ENCODE results near the gene VWA3A.
"Not testable (repeated sequence)": the region's sequence is repeated elsewhere in the genome, so short reads cannot be mapped to it uniquely, and the experiment has no call there.

The VWA3A gene

DNA sequence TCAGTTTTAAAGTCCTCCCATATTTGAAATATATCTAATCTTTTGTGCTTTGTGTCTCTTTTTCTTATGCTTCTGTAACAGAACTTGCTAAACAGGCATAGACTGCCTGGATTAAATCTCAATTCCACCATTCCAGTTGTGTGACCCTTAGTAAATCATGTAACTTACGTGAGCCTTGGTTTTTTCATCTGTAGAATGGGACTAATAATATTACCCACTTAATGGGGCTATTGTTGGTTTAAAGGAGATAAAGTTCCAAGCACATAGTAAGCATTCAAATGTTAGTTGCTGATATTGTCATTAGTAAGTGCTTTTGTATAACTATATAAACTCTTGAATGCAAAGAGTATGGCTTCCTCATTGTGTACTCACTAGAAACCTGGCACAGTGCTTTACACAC is 5.9 kb upstream of the VWA3A start:
- no peak for DNase-seq (ENCODE audit: low read depth)

- no peak for DNase-seq (ENCODE audit: low read depth)
Measured at GRCh38 chr16:22088642-22089041, 3.7 kb upstream of the VWA3A start.

DNA sequence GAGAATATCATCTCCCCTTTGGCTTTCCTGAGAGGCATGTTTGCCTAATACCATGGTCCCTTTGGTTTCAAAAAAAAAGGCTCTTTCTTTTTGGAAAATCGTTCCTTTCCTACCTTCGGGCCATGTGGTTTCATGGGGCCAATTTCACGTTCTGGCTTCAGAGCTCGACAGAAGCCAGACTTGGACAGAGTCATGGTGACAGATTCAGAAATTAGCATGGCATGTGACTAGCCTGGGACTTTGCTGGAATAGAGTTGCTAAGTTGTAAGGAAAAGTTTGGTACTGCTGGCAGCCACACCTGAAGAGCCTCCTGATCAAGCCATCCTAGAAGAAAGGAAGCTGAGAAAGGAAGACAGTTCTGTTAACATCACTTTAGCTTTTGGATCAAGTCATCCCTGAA is 2.4 kb upstream of the VWA3A start:
- no peak for DNase-seq (ENCODE audit: low read depth)

DNA sequence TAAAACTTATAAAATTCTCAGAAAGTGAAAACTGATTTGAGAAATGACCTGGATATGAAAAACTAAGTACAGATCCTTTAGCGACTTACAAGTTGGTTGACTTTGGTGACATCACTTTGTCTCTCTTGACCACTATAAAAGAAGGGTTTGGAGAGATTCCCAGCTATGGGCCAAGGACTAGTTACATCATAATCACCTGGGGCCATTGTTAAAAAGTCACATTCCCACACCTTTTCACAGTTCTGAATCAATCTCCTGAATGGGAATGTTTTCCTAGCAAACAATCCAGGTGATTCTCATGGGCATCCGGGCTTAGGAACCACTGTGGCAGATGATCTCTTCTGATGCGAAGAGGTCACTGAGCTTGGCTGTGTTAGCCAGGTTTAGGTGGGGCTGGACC is 620 bp upstream of the VWA3A start:
- no peak for DNase-seq (ENCODE audit: low read depth)

DNA sequence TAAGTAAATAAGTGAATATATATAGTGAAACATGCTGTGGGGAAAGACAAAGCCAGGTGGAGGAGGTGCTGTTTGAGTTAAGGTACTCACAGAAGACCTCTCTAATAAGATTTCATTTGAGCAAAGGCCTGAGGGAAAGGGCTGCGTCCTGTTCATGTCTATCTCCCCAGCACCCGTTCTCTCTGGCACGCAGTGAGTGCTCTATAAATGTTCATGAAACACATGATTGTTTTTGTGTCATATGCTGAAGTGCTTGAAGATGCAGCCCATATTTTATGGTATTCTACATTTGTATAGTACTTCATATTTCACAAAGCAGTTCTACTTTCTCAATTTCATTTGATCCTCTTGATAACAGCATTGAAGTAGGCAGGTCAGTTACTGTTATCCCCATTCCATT is 990 bp downstream of the VWA3A start:
- no peak for DNase-seq (ENCODE audit: low read depth)

- no peak for DNase-seq (ENCODE audit: low read depth)
Measured at GRCh38 chr16:22093996-22094395, 1.7 kb downstream of the VWA3A start.

GRCh38 chr16:22098405-22099255 is 6.3 kb downstream of the VWA3A start:
- no peak for DNase-seq (ENCODE audit: low read depth)

GRCh38 chr16:22099256-22099975 is 7.1 kb downstream of the VWA3A start:
- no peak for DNase-seq (ENCODE audit: low read depth)

- no peak for DNase-seq (ENCODE audit: low read depth)
Measured at GRCh38 chr16:22103441-22103840, 11.1 kb downstream of the VWA3A start.

DNA sequence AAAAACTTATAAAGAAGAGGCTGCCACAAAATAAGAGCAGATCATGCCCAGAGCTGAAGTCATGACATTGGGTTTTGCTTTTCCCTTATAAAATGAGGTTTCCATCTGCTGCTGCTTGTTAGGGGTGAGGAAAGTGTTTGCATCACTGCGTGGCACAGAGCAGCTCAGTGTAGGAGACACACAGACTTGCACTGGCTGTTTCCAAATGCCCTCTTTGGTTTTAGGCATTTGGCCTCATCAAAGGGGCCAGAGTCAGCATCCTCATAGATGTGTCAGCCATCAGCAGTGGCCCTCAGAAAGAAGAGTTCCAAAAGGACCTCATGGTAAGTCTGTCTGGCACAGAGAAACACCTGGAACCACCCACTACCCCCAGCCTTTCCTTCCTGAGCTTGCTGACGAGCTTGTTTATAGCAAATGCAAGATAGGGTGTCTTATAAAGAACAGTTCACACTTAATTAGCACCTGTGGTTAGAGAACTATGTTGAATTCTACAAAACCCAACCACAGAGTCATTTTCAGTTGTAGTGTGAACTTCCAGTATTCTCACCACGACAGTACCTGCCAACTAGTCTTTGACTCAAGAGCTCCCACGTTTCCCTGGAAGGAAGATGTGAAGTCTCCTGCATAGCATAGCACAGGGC is 17.0 kb downstream of the VWA3A start:
- no peak for DNase-seq (ENCODE audit: low read depth)

GRCh38 chr16:22111629-22112028 is 19.3 kb downstream of the VWA3A start:
- DNase-seq (ENCODE audit: low read depth): not testable (repeated sequence)

DNA sequence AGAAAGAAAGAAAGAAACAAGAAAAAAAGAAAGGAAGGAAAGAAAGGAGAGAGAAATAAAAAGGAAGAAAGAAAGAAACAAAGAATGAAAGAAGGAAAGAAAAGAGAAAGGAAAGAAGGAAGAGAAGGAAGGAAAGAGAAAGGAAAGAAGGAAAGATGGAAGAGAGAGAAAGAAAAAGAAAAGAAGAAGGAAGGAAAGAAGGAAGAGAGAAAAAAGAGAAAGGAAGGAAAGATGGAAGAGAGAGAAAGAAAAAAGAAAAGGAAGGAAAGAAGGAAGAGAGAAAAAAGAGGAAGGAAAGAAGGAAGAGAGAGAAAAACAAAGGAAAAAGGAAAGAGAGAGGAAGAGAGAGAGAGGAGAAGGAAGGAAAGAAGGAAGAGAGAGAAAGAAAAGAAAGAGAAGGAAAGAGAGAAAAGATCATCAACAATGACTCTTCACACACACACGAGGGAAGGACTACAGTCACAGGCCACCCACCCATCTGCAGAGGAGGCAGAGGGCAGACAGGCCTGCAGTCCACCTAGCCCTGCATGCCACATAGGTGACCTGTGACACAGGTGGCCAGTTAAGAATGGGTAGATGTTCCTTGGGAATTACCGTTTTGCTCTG is 23.9 kb downstream of the VWA3A start:
- DNase-seq (ENCODE audit: low read depth): no peak

GRCh38 chr16:22117609-22118008 is 25.3 kb downstream of the VWA3A start:
- no peak for DNase-seq (ENCODE audit: low read depth)

DNA sequence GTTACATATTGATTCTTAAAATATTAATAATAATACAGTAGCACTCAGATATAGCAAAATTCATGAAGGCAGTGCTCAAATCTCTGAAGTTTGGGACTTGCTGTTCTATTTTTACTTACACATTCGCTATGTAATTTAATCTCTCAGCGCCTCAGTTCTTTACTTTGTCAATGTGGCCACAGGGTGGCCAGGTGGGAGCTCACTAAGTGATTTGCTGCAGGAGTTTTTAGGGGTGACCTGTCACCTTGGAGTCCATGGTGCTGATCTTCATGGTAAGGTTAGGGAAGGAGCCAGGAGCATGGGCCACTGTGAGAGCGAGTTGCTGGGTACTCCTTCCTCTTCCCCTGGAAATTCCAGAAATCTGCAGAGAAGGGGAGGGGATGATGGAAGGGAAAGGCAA is 28.1 kb downstream of the VWA3A start:
- no peak for DNase-seq (ENCODE audit: low read depth)

DNA sequence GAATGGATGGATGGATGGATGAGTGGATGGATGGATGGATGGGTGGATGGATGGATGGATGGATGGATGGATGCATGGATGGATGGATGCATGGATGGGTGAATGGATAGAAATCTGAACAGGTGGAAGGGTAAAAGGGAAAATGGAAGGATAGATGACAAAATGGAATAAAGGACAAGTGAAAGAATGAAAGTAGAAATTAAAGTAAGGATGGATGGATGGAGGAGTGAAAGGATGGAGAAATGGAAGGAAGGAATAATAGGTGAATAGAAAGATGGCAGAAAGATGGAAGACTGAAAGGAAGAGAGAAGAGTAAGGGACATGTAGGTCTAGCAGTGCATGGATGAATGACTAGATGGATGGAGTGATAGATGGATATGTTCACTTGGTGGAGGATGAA is 29.9 kb downstream of the VWA3A start:
- no peak for DNase-seq (ENCODE audit: low read depth)

DNA sequence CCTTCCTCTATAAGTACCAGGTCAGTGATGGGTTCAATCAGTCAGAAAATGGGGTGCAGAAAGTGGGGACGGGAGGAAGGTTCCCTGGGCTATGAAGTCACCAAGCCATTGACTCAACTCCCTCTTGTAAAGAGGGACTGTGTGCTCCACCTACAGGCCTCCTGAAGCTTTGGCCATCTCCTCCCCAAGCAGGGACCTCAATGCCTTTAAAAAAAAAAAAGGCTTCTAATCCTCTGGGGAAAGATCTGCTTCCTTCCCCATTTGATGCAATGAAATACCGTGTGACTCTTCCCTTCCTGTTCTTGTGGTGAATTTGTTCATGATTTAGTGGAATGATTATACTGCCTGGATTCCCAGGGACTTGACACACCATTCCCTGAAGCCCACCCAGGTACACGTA is 30.8 kb downstream of the VWA3A start:
- DNase-seq (ENCODE audit: low read depth): no peak

DNA sequence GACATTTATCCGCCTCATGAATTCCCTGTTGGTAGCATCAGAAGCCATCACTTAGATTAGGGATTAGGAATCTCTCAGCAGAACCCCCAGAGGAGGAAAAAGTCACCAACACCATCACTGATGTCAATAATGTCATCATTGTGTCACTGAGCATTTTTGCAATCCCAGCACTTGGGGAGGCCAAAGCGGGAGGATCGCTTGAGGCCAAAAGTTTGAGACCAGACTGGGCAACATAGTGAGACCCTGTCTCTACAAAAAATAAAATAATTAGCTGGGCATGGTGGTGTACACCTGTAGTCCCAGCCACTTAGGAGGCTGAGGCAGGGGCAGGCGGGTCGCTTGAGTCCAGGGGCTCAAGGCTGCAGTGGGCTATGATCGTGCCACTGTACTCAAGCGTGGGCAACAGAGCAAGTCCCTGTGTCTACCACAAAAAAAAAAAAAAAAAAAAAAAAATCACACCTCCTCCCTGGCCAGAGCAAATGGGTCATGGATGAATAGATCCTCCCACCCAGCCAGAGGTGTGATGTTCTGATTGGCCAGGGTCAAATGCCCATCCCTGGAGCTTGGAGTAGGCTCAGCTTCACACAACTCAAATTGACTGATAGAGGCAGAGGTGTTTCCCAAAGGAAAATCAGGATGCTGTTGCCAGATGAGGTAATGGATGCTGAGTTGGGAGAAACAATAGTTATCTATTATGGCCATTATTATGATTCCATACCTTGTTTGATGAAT is 31.6 kb downstream of the VWA3A start:
- no peak for DNase-seq (ENCODE audit: low read depth)

DNA sequence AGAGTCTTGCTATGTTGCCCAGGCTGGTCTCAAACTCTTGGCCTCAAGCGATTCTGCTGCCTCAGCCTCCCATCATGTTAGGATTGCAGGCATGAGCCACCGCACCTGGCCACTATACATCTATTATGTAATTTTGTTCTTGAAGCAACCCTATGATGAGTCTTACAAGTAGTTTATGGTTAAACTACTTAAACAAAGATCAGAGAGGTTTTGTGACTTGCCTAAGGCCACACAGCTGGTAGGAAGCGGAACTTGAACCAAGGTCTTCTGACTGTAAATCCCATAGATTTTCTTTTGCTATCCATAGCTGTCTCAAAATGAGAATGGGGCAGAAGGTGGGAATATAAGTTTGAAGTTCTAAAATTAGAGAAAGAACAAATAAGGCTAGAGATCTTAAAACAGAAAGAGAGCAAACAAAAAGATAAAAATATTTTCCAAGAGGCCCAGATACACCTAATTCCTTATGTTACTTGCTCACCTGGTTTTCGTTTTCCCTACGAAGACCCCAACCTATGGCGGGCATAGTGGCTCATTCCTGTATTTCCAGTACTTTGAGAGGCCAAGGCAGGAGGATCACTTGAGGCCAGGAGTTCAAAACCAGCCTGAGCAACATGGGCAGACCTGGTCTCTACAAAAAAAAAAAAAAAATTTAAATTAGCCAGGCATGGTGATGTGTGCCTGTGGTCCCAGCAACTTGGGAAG is 32.4 kb downstream of the VWA3A start:
- no peak for DNase-seq (ENCODE audit: low read depth)

- DNase-seq (ENCODE audit: low read depth): no peak
Measured at GRCh38 chr16:22126037-22126558, 33.8 kb downstream of the VWA3A start.

DNA sequence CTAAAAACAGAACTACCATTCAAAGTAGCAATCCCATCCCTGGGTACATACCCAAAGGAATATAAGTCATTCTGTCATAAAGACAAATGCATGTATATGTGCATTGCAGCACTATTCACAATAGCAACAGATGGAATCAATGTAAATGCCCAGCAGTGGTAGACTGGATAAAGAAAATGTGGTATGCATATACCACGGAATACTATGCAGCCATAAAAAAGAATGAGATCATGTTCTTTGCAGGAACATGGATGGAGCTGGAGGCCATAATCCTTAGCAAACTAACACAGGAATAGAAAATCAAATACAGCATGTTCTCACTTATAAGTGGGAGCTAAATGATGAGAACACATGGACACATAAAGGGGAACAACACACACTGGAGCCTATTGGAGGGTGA is 36.2 kb downstream of the VWA3A start:
- not testable (repeated sequence) for DNase-seq (ENCODE audit: low read depth)

- DNase-seq (ENCODE audit: low read depth): no peak
Measured at GRCh38 chr16:22130528-22130927, 38.2 kb downstream of the VWA3A start.
